ENCODE measurements around the gene NXPH4.

Gene NXPH4

DNA sequence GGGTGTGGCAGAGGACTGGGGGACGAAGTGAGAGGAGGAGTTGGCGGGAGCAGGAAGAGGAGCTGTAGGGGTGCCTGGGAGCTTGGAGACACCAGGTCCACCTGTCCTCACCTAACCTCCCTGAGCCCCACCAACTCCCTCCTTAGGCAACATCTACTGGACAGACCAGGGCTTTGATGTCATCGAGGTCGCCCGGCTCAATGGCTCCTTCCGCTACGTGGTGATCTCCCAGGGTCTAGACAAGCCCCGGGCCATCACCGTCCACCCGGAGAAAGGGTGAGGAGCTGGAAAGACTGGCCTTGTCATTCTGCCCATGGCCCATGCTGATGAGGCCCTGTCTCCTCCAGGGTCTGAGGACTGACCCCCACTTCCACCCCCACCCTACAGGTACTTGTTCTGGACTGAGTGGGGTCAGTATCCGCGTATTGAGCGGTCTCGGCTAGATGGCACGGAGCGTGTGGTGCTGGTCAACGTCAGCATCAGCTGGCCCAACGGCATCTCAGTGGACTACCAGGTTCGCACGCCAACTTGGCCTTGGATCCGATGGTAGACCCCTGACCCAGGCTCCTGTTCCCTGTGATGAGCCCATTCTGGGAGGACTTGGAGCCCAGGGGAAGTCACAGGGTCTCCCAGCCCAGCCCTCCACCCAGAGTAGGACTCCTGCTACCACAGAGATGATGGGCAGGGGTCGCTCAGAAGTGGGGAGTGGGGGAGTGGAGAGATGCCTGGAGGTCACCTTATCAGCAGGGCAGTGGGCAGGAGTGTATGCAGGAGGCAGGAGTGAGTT is 32.5 kb upstream of the NXPH4 start:
- DNase-seq, result no peak

DNA sequence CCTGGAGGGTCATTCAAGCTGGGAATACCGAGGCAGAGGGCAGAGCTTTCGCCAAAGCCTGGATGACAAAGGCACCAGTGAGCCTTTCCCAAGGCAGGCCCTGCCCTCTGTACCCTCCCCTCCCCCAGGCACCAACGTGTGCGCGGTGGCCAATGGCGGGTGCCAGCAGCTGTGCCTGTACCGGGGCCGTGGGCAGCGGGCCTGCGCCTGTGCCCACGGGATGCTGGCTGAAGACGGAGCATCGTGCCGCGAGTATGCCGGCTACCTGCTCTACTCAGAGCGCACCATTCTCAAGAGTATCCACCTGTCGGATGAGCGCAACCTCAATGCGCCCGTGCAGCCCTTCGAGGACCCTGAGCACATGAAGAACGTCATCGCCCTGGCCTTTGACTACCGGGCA is 31.2 kb upstream of the NXPH4 start:
- DNase-seq, result no peak

DNA sequence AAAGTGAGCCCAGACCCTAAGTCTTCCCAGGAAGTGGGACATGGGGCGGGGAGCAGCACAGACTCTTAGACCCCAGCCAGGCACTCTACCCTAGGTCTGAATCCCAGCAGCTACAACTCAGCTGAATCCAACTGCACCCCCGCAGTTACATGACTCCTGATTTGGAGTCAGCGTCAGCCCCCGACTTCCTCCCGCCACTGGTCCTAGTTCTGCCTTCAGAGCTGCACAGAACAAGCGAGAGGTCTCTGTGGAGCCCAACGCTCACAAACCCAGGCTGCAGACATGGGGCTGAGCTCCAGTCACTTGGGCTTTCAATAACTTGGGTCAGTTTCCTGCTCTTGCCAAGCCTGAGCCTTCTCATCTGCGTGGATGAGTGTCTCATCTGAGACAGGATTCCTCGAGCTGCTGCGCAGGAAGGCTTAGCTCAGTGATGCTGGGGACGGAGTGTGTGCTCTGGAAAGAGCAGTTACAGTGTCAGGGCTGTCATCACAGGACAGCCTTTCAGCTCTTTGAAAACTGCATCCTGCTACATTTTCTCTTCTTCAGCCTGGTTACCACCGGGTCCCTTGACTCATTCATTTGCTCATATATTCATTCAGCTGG is 30.6 kb upstream of the NXPH4 start:
- no peak for DNase-seq

DNA sequence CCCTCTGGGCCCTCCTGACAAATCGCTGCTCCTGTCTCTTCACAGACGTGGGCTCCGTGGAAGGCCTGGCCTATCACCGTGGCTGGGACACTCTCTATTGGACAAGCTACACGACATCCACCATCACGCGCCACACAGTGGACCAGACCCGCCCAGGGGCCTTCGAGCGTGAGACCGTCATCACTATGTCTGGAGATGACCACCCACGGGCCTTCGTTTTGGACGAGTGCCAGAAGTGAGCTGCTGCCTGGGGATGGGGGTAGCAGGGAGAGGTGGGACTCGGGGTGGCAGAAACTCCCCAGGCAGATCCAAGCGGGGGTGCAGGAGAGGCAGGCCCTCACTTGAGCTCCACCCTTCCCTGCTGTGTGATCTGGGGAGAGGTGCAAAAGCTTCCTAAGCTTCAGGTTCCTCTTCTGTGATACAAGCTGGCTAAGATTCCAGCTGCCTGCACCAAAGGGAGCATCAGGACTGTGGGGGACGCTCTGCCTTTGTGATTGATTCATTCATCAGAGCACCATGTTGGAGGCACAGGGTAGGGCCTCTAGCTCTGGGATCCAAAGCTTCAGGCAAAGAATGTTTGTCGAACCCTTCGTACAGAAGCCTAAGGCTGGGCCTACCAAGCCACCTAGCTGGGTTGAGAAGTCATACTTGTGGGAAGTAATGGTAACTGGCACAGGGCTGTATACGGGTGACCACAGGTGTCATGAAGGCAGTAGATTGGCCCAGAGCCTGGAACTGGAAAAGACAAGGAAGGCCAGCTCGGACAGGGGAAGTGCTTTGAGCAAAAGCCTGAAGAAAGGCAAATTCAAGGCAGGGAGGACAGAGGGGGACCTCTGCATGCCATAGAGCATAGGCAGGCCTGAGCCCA is 29.1 kb upstream of the NXPH4 start:
- no peak for DNase-seq

DNA sequence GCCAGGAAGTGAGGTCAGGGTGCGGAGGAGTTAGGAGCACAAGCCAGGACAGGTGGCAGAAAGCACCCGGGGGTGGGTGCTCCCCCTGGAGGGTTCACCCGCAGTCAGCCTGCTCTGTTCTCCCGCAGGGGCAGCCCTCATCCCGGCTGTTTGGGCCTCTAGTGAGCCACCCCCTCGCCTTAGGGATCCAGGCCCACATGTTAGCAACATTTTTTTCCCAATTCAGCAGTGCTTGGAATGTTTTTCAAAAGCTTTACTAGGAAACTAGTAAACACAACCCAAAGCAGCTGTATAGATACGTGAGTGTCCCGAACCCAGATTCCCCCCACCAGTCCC is 28.5 kb upstream of the NXPH4 start:
- DNase-seq, result no peak

DNA sequence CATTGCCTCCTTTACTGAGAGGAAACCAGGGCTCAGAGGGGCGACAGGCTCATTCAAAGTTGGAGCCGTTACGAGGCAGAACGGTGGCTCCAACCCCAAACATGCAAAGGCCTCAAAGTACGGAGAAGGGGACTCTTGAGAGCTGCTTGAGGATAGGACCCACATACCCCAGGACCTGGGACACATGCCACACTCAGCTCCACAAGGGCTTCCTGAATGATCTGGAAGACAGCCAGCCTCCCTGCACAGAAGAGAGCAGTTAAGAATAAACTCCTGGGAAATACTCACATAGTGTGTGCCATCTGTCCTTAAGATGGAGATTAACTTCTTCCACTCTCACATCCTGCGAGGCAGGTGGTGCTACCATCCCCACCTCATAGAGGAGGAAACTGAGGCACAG is 26.6 kb upstream of the NXPH4 start:
- DNase-seq, result no peak

DNA sequence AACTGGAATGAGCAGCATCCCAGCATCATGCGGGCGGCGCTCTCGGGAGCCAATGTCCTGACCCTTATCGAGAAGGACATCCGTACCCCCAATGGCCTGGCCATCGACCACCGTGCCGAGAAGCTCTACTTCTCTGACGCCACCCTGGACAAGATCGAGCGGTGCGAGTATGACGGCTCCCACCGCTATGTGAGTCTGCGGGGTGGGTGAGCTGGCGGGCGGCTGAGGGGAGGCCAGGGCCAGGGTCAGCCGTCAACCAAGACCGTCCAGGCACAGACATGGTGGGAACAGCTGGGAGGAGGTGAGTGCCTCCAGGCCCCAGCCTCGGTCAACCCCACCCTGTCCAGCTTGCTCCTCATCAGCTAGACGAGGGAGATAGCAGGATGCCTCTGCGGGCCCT is 25.8 kb upstream of the NXPH4 start:
- no peak for DNase-seq

DNA sequence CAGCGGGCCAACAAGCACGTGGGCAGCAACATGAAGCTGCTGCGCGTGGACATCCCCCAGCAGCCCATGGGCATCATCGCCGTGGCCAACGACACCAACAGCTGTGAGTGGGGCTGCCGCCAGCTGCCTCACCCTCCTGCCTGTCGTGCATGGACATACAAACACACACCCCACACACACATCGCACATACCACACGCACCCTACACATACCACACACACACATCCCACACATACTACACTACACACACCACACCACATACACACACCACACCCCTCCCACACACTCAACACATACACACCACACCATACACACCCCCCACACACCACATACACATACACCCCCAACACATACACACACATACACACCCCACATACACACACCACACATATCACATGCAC is 25.2 kb upstream of the NXPH4 start:
- no peak for DNase-seq

DNA sequence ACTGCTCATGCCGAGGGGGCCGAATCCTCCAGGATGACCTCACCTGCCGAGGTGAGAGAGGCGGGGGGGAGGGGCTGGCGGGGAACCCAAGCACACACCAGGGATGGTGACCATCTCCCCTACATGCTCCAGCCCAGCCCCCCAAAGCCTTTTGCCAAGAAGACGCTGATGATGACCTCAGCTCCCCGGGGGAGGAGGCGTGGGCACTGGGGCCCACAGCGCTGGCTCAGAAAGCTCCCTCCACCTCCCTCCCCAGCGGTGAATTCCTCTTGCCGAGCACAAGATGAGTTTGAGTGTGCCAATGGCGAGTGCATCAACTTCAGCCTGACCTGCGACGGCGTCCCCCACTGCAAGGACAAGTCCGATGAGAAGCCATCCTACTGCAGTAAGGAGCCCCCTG is 23.7 kb upstream of the NXPH4 start:
- no peak for DNase-seq

DNA sequence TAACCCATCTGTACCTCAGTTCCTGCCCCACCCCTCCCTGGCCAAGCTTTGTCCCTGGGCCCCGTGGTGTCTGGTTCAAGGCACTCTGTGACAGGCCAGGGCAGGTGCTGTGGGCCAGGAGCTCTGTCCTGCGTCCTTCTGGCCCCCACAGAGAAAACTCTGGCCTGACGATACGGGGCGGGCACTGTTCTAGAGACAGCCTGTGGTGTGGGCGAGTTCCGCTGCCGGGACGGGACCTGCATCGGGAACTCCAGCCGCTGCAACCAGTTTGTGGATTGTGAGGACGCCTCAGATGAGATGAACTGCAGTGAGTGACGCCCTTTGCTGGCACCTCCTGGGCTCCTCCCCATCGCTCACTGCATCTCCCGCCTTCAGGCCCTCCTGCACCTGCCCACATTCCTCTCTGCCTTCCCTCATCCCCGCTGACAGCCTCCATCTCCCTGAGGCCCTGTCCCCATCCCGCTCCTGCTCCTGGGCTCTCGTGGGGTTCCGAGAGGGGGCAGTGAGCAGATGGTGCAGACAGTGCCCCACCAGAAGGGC is 22.8 kb upstream of the NXPH4 start:
- DNase-seq, result no peak

DNA sequence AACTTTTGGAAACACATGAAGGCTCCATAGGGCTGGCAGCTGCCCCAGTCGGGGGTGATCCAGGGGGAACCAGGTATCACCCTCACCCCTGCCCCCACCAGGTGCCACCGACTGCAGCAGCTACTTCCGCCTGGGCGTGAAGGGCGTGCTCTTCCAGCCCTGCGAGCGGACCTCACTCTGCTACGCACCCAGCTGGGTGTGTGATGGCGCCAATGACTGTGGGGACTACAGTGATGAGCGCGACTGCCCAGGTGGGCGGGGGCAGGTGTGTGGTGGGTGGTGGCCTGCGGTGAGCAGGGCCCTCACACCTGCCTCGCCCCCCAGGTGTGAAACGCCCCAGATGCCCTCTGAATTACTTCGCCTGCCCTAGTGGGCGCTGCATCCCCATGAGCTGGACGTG is 22.3 kb upstream of the NXPH4 start:
- no peak for DNase-seq

DNA sequence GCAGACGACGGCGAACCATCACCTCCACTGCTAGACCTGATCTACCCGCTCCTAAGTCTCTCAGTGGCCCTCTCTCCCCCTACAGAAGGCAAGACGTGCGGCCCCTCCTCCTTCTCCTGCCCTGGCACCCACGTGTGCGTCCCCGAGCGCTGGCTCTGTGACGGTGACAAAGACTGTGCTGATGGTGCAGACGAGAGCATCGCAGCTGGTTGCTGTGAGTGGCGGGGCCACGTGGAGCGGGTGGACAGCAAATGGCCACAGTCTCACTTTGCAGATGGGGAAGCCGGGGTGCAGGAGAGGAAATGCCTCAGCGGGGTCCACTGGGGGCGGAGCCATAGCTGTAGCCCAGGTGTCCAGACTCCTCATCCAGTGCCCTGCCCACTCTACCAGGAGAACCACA is 21.4 kb upstream of the NXPH4 start:
- no peak for DNase-seq

DNA sequence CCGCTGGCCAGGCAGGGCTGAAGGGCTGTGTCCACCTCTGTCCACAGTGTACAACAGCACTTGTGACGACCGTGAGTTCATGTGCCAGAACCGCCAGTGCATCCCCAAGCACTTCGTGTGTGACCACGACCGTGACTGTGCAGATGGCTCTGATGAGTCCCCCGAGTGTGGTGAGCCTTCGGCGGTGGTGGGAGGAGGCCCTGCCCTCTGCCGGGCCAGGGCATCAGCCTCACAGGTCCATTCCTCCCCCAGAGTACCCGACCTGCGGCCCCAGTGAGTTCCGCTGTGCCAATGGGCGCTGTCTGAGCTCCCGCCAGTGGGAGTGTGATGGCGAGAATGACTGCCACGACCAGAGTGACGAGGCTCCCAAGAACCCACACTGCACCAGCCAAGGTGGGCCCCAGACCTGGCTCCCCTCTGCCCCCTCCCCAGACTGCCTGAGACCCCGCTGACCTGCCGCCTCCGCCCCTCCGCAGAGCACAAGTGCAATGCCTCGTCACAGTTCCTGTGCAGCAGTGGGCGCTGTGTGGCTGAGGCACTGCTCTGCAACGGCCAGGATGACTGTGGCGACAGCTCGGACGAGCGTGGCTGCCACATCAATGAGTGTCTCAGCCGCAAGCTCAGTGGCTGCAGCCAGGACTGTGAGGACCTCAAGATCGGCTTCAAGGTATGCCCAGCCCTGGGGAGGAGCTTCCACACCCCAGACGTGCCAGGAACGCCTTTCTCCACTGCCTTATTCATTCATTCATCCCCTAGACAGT is 20.8 kb upstream of the NXPH4 start:
- no peak for DNase-seq

DNA sequence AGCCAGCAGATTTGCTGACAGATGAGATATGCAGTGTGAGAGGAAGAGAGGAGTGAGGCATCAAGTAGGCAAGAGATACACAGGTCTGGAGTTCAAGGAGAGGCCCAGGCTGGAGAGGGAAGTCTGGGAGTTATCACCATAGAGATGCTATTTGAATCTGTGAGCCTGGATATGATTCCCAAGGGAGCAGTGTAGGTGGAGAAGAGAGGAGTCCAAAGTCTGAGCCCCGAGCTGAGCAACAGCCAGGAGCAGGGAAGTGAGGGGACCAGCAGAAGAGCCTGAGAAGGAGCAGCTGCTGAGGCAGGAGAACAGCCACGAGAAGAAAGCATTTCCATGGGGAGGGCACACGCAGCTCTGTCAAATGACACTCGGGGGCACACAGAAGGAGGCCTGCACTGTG is 20.2 kb upstream of the NXPH4 start:
- no peak for DNase-seq

DNA sequence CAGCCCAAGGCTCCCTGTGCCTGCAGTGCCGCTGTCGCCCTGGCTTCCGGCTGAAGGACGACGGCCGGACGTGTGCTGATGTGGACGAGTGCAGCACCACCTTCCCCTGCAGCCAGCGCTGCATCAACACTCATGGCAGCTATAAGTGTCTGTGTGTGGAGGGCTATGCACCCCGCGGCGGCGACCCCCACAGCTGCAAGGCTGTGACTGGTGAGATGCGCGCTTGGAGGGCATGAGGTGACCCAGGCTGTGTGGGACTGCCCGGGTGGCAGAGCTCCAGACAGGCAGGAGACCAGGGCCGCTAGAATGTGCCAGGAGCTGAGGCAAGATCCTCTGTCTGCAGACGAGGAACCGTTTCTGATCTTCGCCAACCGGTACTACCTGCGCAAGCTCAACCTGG is 19.6 kb upstream of the NXPH4 start:
- no peak for DNase-seq

DNA sequence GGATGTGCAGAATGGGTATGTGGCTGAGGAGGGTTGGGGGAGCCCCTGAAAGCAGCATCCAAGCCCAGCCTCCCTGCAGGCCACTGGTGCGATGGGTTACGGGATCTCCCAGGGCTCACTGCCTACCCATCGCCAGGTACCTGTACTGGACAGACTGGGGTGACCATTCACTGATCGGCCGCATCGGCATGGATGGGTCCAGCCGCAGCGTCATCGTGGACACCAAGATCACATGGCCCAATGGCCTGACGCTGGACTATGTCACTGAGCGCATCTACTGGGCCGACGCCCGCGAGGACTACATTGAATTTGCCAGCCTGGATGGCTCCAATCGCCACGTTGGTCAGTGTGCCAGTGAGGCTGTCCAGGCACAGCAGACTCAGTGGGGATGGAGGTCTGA is 18.3 kb upstream of the NXPH4 start:
- no peak for DNase-seq

DNA sequence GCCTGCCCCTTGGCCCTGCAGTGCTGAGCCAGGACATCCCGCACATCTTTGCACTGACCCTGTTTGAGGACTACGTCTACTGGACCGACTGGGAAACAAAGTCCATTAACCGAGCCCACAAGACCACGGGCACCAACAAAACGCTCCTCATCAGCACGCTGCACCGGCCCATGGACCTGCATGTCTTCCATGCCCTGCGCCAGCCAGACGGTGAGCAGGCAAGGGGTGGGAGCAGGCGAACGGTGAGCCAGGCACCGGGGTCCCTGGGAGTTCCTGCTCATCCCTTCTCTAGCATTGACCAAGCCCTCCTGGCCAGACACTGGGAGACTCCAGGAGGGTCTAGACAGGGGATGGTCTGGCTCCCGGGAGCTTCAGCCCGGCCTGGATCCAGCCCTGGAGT is 17.4 kb upstream of the NXPH4 start:
- DNase-seq, result no peak

DNA sequence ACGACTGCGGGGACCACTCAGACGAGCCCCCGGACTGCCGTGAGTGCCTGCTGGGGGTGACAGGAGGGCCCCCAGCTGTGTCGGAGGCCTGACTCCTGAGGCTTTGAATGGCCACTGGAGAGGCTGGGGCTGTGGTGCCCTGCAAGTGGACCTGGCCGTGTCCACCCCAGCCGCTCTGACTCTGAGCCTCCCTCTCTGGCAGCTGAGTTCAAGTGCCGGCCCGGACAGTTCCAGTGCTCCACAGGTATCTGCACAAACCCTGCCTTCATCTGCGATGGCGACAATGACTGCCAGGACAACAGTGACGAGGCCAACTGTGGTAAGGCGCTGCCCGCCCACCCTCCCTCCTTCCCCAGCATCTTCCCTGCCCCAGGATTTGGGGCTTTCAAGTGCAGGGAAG is 16.1 kb upstream of the NXPH4 start:
- DNase-seq, result no peak

DNA sequence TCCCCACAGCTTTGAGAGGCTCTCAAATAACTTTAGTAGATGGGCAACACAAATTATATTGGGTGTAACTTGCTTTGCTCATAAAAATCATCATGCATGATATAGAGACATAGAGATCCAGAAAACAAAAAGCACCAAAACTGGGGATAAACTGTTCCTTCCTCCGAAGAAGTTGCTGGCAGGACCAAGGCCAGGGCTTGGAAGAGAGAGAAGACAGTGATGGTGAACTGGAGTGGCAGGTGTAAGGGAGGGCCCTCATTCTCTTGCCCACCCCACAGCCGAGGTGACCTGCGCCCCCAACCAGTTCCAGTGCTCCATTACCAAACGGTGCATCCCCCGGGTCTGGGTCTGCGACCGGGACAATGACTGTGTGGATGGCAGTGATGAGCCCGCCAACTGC is 15.4 kb upstream of the NXPH4 start:
- no peak for DNase-seq

DNA sequence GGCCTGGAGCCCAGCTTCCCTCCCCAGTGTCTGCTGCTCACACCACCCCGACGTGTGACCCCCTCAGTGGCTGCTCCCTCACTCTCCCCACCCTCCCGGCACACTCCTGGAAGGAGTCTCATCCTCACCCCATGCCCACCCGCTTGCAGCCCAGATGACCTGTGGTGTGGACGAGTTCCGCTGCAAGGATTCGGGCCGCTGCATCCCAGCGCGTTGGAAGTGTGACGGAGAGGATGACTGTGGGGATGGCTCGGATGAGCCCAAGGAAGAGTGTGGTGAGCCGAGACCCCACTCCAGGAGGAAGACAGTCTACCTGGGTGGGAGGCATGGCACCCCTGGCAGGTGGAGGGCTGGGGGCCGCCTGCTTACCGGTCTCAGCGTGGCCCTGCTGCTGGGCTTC is 15.0 kb upstream of the NXPH4 start:
- no peak for DNase-seq

DNA sequence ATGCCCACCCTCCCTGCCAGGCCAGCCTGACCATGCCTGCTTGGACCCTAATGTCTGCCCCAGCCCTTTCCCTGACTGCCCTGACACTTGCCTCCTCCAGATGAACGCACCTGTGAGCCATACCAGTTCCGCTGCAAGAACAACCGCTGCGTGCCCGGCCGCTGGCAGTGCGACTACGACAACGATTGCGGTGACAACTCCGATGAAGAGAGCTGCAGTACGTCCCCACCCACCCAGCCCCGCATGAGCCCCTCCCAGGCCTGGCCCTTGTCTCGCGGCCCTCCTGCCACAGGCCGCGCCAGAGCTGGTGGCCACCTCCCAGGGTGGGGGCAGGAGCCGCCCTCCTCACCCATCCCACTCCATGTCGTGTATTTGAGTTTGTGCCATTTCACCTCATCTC is 14.3 kb upstream of the NXPH4 start:
- DNase-seq, result no peak

DNA sequence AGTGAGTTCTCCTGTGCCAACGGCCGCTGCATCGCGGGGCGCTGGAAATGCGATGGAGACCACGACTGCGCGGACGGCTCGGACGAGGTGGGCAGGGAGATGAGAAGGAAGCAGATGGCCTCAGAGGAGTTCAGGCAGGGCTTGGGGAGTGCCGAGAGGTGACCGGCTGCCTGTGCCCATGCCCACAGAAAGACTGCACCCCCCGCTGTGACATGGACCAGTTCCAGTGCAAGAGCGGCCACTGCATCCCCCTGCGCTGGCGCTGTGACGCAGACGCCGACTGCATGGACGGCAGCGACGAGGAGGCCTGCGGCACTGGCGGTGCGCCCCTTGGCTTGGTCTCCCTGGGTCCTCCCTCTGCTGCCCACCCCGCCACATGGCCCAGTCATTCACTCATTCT is 13.4 kb upstream of the NXPH4 start:
- no peak for DNase-seq

DNA sequence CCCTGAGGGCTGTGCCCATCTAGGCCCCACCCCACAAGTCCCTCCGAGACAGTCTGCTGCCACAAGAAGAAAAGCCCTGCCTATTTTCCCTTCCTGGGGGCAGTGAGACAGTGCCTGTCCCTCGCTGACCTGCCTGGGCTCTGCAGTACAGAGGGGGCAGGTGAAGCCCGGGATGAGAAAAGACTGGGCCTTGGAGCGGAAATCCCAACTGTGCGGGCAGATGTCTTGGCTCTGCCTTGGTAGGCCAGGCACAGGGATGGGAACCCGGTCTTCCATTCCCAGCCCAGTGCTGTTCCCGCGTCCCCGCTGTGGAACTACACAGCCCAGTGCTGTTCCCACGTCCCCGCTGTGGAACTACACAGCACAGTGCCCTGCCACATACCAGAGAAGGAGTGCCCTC is 12.8 kb upstream of the NXPH4 start:
- no peak for DNase-seq

Data from activated gamma-delta T cell treated with Interleukin-2 at 50 U/mL for 16 hours (primary cell).